GM11168 (cell line): ENCODE measurements around the gene FBXL14.

Experiments
- in situ Hi-C: fragments of 300-500 bp; cut with MboI; formaldehyde crosslinking; loops from one replicate; pipeline ENCODE4 v1.12.0; 2022; ENCODE audit warnings: low sequenced_read_pairs; ENCODE audit not compliant: unreplicated experiment

FBXL14 gene

DNA sequence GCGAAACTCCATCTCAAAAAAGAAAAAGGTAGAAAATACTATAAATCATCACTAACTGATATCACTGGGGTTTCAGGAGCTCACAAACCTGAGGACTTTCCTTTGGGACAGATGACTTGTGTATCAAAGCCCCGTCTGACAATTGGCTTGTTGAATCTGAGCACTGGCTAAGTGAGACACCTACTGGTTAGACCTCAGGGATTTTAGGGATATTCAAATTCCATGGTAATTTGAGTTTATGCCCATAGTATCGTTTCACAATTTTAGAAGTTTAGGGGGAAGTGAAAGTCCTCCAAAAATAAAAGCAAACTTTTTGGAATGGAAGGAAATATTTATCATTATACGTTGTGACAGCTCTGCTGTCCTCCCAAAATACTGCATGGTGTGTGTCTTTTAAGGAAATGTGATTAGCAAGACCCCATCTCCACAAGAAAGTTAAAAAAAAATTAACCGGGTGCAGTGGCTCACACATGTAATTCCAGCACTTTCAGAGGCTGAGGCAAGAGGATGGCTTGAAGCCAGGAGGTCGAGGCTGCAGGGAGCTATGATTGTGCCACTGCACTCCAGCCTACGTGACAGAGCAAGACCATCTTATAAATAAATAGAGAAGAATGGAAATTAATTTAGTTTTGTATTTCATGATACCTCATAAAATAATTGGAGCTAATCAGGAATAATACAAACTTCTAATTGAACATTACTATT is 49.2 kb downstream of the FBXL14 start:
- in situ Hi-C loops = no loop called here

DNA sequence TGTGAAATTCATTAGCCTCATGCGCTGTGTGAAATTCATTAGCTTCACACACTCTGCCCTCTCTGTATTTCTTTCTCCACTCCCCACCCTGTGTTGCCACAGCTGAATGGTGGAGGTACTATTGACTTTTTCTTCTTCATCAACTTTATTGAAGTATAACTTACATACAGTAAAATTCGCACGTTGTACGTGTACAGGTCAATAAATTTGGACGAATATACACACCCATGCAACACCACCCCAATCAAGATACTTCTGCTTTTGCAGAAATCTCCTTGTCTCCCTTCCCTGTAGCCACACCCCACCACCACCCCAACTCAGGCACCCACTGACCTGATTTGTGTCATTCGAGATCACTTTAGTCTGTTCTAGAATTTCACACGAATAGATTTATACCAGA is 51.8 kb downstream of the FBXL14 start:
- in situ Hi-C loops = no loop called here

DNA sequence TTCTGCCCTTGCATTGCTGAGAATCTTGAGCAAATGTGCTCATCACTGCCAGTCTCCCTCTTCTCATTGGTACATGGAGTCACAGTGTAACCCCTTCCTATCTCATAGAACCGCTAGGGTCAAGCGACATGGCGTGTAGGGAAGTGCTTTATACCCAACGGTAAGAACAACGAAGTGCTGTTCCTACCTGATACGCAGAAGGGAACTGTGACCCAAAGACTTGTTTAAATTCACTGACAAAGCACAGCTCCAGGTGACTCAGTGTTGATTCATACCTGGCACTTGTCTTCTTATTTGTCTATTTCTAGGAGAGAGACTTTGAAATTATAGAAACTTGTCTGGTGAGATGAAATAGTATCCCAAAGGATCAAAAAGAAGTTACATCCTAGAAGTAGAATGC is 53.7 kb downstream of the FBXL14 start:
- in situ Hi-C loops = no loop called here

DNA sequence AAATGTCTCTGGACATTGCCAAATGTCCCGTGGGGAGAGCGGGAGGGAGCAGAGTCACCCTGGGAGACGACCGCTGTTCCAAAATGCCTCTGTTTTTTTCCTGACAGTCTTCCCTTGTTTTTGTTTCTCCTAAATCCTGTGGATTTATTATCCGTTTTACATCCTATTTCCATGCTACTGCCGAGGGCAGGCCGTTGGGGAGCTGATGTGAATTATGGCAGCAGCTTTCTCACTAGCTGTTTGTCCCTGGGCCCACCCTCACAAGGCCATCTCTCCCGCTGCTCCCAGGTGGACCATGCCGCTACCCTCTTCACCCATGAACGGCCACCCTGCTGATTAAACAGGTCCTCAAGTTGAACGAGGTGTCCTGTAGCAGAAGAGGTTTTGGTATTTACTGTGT is 55.2 kb downstream of the FBXL14 start:
- in situ Hi-C loops = no loop called here

DNA sequence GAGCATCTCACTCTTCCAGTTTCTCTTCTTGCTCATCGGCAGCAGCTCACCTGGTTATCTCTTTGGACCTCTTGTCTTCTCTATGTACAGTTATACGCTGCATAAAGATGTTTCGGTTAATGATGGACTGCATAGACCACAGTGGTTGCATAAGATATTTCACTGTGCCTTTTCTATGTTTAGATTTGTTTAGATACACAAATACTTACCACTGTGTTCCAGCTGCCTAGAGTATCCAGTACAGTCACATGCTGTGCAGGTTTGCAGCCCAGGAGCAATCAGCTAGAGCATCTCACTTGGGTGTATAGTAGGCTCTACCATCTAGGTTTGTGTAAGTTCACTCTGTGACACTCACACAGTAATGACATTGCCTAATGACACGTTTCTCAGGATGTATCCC is 57.6 kb downstream of the FBXL14 start:
- in situ Hi-C loops = no loop called here

DNA sequence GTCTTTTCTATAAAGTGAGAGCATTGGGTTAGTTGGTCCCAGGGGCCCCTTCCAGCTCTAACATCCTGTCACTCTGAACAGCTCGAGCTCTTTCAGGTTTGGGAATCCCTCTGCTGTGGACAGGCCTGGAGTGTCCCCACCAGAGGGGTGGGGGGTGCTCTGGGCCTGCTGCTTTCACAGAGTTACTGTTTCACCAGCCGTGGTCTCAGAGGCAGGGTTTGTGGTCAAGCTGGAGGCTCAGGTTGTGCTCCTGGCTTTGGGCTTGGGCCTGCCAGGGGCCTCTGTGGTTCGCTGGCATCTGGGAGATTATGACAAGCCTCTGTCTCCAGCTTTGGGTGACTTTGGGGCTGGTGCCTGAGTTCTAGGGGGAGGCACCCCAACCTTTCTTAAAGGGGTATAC is 59.6 kb downstream of the FBXL14 start:
- in situ Hi-C loops = no loop called here

DNA sequence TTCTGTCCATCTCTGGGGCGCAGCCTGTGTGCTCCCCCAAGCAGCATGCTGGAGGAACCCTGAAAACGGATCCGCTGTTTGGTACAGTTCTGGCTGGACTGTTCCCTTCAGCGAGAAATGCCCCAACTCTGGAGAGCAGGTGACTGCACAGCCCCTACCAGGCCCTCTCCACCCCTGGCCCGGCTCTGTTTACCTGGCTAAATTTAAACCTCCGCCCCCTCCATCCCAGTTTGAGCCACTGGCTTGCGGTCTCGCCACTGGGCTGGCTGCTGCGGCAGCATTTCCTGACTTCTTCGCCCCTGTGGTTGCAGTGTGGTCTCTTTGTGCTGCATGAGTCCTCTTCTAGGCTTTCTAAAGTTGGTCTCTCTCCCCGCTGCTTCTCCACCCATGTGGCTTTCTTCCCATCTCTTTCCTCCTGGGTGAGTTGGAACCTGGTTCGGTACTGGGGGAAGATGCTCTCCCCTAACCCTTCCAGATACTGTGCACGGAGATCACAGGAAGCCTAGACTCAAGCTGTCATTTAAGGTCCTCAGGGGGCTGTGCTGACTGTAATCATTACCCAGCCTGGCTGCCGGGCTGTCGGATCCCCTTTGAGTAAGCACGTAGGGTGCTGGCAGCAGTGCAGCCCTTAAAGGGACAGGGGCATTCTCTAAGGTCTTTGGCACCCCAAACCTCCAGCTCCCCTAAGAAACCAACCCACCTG is 60.6 kb downstream of the FBXL14 start:
- in situ Hi-C loops = no loop called here

DNA sequence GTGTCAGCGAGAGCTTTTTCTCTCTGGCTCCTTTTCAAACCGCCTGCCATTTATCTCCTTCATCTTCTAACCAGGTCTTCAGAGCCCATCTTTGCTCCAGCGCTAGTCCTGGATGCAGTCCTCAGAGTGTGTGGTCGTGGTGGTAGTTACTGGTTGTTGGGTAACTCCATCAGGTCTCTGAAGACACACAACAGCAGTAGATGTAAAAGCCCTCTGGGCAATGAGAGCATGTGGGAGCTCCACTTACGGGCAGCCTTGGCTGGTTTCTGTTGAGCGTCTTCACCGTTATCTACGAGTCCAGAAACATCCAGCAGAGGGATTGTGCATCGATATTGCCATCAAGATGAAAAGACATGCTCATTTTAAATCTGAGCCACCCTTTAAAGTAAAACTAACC is 61.2 kb downstream of the FBXL14 start:
- in situ Hi-C loops = no loop called here

DNA sequence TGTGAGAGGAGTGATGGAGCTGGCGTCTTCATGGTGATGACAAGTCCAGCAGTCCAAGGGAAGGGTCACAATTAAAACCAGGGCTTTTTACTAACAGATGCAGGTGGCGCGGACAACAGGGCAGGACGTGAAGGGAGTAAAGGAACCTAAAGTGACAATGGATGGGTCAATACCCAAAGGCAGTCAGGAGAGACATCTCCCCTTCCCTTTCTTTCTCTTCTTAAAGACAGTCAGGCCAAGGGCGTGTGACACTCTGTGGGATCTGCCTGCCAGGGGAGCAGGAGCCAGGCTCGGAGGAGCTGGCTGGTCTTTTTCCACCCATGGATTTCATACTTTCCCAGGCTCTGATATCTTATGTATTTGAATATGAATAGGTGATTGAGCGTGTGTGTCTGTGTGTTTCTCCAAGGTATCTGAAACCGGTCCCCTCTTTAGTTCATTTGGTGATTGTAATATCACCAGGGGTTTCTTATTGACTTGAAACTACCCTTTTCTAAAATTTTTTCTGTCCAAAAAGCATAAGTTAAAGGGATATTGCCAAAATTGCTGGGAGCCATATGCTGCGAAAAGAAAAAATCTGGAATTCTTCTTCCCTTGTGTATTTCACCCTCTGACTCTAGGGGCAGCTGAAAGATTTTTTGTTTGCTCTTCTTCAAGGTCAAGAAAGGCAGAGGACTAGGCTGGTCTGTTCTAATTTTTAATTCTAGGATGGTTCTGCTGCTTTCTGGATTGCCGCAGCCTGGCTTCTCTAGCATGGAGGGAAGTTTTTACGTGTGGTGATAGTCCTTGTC is 61.8 kb downstream of the FBXL14 start:
- in situ Hi-C loops = no loop called here

DNA sequence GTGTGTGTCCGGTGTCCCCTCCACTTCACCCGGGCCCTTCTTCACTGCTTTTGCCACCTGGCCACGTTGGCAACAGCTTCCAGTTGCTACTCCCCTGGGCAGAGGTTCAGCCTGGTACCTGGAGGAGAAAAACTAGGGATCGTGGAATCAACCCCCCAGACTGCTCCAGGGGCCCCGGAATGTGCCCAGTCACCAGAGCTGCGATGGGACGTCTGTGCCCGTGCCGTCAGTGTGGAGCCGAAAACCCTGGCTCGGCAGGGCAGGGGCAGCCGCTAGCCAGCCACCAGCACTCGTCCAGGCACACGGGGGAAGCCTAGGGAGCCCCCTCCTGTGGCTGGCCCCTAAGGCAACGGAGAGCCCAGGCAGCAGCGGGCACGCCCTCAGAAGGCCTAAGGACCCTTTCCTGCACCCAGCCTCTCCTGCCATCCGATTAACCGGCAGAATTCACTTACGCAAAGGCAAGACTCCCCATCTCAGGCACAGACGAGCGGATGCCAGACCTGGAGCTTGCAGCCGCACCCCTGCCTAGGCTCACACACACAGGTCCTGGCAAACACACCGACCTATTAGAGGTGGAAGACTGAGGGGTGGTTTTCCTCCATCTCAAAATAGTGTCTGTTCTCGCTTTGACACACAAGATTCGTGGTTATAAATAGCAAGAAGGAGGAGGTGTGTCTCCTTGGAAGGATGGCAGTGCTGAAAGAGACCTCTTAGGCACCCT is 62.6 kb downstream of the FBXL14 start:
- in situ Hi-C loops = no loop called here

DNA sequence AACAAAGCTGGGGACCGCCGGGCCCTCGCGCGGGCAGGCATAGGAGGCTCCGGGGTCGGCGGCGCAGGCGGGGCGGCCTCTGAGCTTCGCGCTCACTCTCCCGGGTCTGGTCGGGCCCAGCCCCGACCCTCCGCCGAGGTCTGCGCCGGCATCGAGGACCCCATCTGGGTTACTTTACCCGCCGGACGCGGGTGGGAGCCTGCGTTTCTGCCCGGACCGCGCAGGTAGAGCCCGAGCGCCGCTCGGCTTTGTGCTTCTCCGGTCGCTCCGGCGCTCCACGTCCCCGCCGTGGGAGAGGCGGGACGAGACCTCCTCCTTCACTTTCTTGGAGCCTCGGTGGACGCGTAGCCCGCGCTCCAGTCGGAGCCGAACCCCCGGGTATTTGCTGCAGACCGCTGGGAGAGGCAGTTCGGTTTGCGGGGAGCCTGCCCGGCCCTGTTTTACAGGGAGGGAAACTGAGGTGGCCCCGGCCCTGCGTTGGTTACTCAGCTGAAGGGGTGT is 63.2 kb downstream of the FBXL14 start:
- in situ Hi-C loops = no loop called here

DNA sequence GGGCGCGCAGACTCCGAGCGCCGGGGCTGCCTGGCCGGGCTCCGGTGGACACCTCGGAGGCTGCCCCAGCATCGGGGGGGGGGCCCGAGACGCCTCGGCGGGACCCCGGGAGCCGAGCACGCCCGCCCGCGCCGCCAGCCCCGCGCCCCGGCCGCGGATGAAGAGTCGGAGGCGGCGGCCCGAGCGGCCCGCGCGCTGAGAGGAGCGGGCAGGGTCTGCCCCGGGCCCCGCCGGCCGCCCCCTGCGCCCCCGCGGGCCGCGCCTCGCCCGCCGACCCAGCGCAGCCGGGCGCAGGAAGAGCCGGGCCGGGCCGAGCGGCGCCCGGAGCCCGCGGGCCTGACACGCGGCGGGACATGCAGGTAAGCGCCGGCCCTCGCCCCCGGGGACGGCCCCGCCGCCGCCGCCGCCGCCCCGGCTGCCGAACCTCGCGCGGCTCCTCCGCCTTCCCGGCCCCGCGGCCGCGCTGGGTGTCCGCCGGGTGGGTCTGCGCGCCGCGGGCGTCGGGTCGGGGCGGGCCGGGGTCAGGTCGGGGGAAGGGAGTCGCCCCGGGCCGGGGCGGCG is 63.7 kb downstream of the FBXL14 start:
- in situ Hi-C loops = no loop called here

DNA sequence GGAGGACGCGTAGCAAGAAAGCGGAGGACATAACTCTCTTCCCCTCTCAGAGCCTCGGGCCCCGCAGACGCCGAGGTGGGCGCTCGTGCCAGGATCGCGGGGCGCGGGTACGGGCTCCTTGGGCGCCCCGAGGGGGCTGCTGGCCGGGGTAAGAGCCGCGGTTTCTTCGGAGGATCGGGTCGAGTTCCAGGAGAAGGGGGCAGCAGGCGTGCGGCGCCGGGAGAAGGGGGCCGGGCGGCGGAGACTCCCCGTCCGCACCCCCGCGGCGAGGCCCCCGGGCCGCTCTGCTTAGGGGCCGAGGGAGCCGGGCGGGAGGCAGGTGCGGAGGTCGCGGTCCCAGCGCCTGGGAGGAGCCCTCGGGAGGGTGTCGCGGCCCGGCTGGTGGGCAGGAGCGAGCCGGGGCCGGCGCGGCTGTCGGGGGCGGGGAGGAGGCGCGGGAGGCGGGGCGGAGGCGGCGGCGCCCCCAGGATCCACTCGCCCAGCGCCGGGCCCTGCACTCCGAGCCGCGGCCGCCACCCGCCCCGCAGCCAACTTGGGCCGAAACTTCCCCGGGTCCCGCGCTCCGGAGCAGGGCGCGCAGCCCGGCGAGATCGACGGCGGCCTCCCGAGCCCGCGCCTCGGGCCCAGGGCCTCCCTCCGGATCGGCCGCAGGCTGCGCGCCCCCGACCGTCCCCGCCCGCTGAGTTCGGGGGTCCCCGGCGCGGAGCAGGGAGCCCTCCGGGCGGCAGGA is 64.4 kb downstream of the FBXL14 start:
- in situ Hi-C loops = no loop called here

DNA sequence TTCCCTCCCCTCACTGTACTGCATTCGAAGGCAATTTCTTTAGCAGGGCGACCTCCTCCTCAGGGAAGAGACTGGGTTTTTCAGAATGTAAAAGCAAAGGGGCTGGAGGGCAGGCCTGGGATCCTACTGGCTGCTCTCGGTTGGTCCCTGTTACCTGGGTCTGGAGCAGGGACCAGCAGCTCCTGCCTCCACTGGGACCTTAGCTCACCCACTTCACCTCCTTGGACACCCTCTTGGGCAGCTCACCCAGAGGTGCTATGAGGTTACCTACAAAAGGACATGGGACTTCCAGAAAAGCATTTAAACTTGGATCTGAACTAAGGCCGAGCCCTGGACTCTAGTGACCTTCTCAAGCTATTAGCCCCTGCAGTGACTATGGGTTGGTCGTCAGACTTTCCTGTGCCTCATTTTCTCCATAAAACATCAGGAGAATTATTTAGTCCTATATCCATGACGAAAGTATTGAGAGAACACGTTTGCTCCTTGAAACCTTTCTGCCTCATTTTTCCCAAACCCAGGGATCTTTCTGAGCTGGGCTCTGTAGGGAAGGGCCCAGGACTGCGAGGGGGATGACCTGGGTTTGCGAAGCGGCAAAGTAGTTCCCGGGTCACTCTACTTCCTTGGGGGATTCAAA is 65.0 kb downstream of the FBXL14 start:
- in situ Hi-C loops = no loop called here

DNA sequence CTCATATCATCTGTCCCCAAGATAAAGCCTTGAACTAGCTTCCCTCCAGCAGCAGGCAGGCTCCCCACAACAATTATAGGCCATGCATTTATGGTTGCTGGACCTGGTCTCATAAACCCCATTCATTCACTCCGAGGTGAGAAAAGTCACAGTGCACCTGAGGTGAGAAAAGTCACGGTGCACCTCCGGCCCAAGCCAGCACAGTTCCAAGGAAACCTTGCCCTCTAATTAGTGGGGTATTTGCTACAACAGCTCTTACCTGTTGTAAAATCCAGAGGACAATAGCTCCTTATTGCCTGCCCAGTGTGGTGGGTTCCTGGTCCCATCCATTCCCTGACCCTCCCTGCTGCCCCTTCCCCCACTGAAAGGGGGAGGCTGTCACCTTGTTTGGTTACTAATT is 65.6 kb downstream of the FBXL14 start:
- in situ Hi-C loops = no loop called here

DNA sequence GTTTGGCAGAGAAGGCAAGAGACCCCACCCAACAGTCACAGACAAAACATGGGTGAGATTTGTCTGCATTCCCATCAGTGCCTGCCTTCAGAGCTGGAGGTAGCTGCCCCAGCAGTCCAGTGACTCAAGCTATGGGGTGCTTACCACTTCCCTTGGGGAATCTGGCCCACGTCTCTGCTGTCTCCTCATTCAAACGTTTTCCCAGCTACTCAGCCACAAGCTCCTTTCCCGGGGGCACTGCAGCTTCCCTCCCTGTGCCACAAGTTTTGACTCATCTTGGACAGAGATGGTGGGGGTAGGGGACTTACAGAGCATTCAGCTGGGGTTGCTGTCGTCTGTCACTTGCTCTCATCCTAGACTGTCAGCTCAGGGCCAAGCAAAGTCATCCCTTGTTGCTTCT is 66.6 kb downstream of the FBXL14 start:
- in situ Hi-C loops = no loop called here

DNA sequence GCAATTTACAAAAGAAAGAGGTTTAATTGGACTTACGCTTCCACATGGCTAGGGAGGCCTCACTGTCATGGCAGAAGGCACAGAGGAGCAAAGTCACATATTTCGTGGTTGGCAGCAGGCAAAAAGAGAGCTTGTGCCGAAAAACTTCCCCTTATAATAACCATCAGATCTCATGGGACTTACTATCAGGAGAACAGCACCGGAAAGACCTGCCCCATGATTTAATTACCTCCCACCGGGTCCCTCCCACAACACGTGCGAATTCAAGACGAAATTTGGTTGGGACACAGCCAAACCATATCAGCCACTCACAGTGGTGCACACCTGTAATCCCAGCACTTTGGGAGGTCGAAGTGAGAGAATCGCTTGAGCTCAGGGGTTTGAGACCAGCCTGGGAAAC is 68.5 kb downstream of the FBXL14 start:
- in situ Hi-C loops = no loop called here

DNA sequence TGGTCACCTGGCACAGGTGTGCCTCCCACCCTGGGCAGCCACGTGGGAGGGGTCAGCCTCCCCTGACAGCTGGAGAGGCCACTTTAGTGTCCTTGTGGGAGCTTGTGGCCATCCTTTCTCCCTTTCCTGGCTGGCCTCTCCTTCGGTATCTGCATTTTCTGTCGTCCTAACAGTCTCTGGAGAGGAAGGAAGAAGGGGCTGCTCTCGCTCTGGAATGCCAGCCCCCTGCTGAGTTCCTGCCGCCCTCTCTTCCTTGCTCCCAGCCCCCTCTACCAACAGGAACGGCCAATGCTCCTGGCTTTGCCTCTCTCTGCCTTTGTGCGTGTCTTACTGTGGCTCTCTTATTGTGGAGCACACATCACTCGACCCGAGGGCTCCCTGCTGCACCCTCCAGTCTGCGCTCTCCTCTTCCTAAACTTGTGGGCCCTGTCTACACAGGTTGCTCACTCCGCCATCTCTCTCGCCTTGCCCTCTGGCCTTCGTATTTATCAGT is 70.8 kb downstream of the FBXL14 start:
- in situ Hi-C loops = no loop called here

DNA sequence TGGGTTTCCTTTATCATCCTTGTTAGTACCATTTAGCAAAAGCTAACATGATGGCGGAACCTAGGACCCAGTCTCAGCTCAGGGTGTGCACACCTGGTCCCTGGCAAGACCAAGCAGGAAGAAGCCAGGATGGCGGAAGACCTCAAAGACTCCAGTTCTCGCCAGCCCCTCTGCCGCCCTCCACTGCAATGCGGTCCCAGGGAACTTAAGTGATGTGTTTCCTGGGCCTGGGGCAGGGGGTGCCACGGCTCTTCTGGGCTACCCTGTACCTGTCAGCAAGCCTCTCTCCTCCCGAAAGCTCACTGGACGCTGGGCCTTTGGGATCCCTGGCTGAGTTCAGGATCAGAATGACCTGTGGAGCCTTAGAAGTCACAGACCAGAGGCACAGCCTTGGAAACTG is 71.3 kb downstream of the FBXL14 start:
- in situ Hi-C loops = no loop called here
